Spleen (tissue), 11 donors: ENCODE data around the gene PPP1CC. TPM values are rescaled to one million over a fixed set of nuclear protein-coding genes. Genes with fewer than 3 reads are reported as not detected.

Experiments used
- DNase-seq: peaks from one replicate; pipeline ENCODE4 v3.0.0-alpha.2; 2020
- H3K27ac ChIP-seq, 8 donors: fragments of 200-600 bp; sonication (generic) in 7 of 8; 1 replicate in 4 of 8; 2 replicates in 4 of 8; pipeline versions ENCODE4 v1.5.0 to v1.8.0; 2016 to 2021; ENCODE audit warnings: inconsistent platforms in 4 of 8, mild to moderate bottlenecking in 4 of 8, moderate library complexity in 1 of 8
- H3K27me3 ChIP-seq, 7 donors: fragments of 200-600 bp; sonication (generic) in 6 of 7; replicated peaks in 1 of 7; 1 replicate in 4 of 7; 2 replicates in 3 of 7; pipeline versions ENCODE4 v1.5.0 to v1.8.0; 2016 to 2021; ENCODE audit warnings: inconsistent platforms in 3 of 7, mild to moderate bottlenecking in 1 of 7
- H3K36me3 ChIP-seq, 6 donors: fragments of 200-600 bp; sonication (generic) in 5 of 6; 1 replicate in 4 of 6; 2 replicates in 2 of 6; pipeline versions ENCODE4 v1.5.0 to v1.8.0; 2016 to 2021; ENCODE audit warnings: inconsistent platforms in 2 of 6
- H3K4me1 ChIP-seq, 6 donors: fragments of 200-600 bp; sonication (generic) in 5 of 6; 1 replicate in 3 of 6; 2 replicates in 3 of 6; pipeline versions ENCODE4 v1.5.0 to v1.8.0; 2016 to 2021; ENCODE audit warnings: inconsistent platforms in 3 of 6
- H3K4me3 ChIP-seq, 8 donors: fragments of 200-600 bp; sonication (generic) in 7 of 8; 1 replicate in 4 of 8; 2 replicates in 4 of 8; pipeline versions ENCODE4 v1.5.0 to v1.8.0; 2016 to 2021; ENCODE audit warnings: inconsistent platforms in 4 of 8, mild to moderate bottlenecking in 4 of 8, moderate library complexity in 2 of 8
- H3K9me3 ChIP-seq, 8 donors: fragments of 200-600 bp; sonication (generic) in 7 of 8; 1 replicate in 4 of 8; 2 replicates in 4 of 8; pipeline versions ENCODE4 v1.5.0 to v1.8.0; 2016 to 2021; ENCODE audit warnings: inconsistent platforms in 4 of 8
- CTCF ChIP-seq, 11 experiments: fragments of 200-600 bp in 7 of 11; fragments of 450-650 bp in 4 of 11; sonication (generic) in 4 of 11; IDR thresholded peaks in 8 of 11; conservative IDR thresholded peaks in 3 of 11; 1 replicate in 7 of 11; 2 replicates in 4 of 11; pipeline versions ENCODE4 v1.4.0 to v1.8.0; 2016 to 2021; ENCODE audit warnings: antibody characterized with exemption in 11 of 11, inconsistent platforms in 4 of 11, mild to moderate bottlenecking in 1 of 11
- POLR2A ChIP-seq, 3 donors: fragments of 450-650 bp; IDR thresholded peaks; one replicate each; pipeline ENCODE4 v1.5.1; 2017; ENCODE audit warnings: antibody characterized with exemption in 3 of 3, mild to moderate bottlenecking in 1 of 3
- POLR2AphosphoS5 ChIP-seq, 3 donors: sonication (generic); formaldehyde crosslinking; IDR thresholded peaks; one replicate each; pipeline ENCODE4 v1.5.1; 2017; ENCODE audit warnings: antibody characterized with exemption in 3 of 3
- WGBS, 5 donors: extraction: QIAGEN DNeasy Blood & Tissue Kit in 3 of 5; methylation state at CpG; one replicate each; pipeline versions ENCODE4 v1.1.5 to v1.1.7; 2013 to 2018; 5-methylcytosine and 5-hydroxymethylcytosine counted together
- intact Hi-C: fragments of 100-400 bp; cut with DNase I; formaldehyde crosslinking; loops from one replicate; pipeline ENCODE4 v1.15.0; 2023; ENCODE audit warnings: low total_unique reads
- polyA plus RNA-seq, 3 donors: library from polyadenylated mRNA; stranded (reverse); fragments of 200-250 nt; gene quantifications; one replicate each; pipeline ENCODE4 v1.2.1, GENCODE V29; 2013
- total RNA-seq, 7 donors: library from RNA; depleted of rRNA in 3 of 7; stranded (reverse); fragments of >200 nt in 3 of 7; fragmentation: NEBNext Ultra II Directional in 4 of 7; extraction: Animal tissue kit (Norgen Biotek cat#: 25700) in 4 of 7; gene quantifications; one replicate each; pipeline versions ENCODE4 v1.1.0 to v1.2.1, GENCODE V29; 2016 to 2021
- donor health status: healthy with polysubstance abuse.
- donor health status: DM: no; HTN: no; CAD: no; lungs with moderate emphysema.
- donor health status: DM: no; HTN: no; CAD: no.
- donor health status: Bipolar disorder and iron deficiency.
- donor health status: healthy.
- donor health status: DM: no; HTN: no; CAD: no.
- donor health status: DM: yes; HTN: yes; CAD: no.

Gene PPP1CC
- total and polyA plus RNA-seq, 10 donors: 74.8 to 173 (median 111) TPM

DNA sequence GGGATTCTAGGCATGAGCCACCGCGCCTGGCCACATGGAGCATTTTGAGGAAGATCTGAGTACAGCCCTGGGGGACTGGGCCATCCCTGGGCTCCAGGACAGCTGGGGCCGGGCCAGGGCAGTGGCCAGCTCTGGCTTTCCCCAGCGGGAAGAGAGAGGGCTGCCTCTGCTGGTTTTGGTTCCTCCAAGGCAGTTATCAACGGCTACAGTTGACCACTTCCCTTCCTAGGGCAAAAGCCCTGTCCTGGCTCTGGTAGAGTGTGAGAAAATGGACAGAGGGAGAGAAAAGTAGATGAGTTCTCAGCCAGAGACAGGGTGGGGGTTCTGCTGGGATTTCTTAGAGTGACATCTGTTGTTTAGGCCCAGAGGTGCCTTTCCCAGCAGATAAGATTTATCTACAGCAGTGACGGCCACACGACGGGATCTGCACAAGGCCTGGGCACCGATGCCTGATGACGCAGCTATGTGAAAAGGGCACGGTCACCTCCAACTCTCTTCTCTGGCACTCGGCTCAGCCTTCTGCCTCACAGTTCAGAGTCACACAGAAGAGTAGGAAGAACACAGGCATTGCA, 48.3 kb downstream of the PPP1CC start:
- peak; percentile 83 for DNase-seq

DNA sequence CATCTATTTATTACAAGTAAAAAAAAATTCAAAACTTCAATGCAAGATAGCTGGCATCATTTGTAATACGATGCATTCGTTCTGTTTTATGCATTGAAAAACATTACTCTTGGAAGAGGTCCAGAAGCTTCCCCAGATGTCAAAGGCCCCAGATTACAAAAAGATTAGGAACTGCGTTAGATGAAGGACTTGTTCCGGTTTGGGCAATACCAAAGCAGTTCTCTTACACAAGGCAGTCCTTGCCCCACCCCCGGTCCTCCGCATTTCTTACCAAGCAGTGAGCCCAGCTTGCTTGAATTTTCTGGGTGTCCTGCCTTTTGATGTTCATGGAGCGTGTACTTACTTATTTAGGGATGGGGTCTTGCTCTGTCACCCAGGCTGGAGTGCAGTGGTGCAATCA, 49.0 kb downstream of the PPP1CC start:
- WGBS, 5 donors: 31 to 43% (median 35%) methylated on average over 7 of the region's 7 CpGs
- Histone ChIP-seq H3K4me1 (peaks cover 27 to 99% (median 63%) of the 10 kb centered on the region in 6 donors), H3K36me3 (no peaks in the 10 kb centered on the region), H3K4me3 (peak overlapping the region in 1 of 8 donors; percentile 27), H3K27me3 (peaks cover 0 to 5% (median 0%) of the 10 kb centered on the region in 7 donors), H3K9me3 (no peaks in the 10 kb centered on the region), H3K27ac (peak overlapping the region; percentile 14 to 86 (median 68))
- no peak for TF ChIP-seq CTCF (IDR thresholded peaks at IDR 0.05 in 8 of 11, conservative IDR thresholded peaks at IDR 0.05 in 3 of 11)
- TF ChIP-seq POLR2AphosphoS5 (IDR thresholded peaks at IDR 0.05): peak in 1 of 3 donors; percentile 52
- DNase-seq: no peak
- intact Hi-C loops: loop anchor here (10.0 kb wide), 1 partner anchor 79 kb away; the partner anchor contains the start of gene TCTN1

More for the DNA sequence above, 48.3 kb downstream of the PPP1CC start:
- peaks cover 27 to 99% (median 63%) of the 10 kb centered on the region in 6 donors for H3K4me1 ChIP-seq
- H3K36me3 ChIP-seq: no peaks in the 10 kb centered on the region
- H3K27ac ChIP-seq: peak overlapping the region; percentile 14 to 86 (median 68)
- H3K27me3 ChIP-seq: no peaks in the 10 kb centered on the region
- intact Hi-C loops: loop anchor here (10.0 kb wide), 1 partner anchor 80 kb away; the partner anchor contains the start of gene TCTN1
- H3K9me3 ChIP-seq: no peaks in the 10 kb centered on the region
- H3K4me3 ChIP-seq: peak overlapping the region in 1 of 8 donors; percentile 27
- no peak for TF ChIP-seq POLR2A (IDR thresholded peaks at IDR 0.05)
- TF ChIP-seq POLR2AphosphoS5 (IDR thresholded peaks at IDR 0.05): peak in 2 of 3 donors; percentile 29 to 45
- TF ChIP-seq CTCF (IDR thresholded peaks at IDR 0.05 in 8 of 11, conservative IDR thresholded peaks at IDR 0.05 in 3 of 11): no peak
- 53 to 74% (median 70%) methylated on average over 9 to 12 of the region's 12 CpGs for WGBS, 5 donors

DNA sequence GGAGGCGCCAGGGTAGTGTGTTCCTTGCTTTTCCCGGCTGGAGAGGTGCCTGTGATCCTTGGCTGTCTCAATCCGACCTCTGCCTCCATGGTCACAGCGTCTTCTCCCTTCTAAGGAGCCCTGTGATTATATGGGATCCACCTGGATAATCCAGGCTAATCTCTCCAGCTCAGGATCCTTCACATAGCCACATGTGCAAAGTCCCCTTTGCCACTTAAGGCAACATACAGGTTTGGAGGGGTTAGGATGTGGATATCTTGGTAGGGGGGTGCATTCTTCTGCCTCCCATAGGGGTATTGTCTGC, 52.6 kb downstream of the PPP1CC start:
- Histone ChIP-seq H3K4me1 (peaks cover 22 to 100% (median 70%) of the 10 kb centered on the region in 6 donors), H3K4me3 (peak overlapping the region in 3 of 8 donors; percentile 78 to 83 (median 79)), H3K27ac (peak overlapping the region in 7 of 8 donors; percentile 78 to 94 (median 84)), H3K9me3 (no peaks in the 10 kb centered on the region), H3K27me3 (peaks cover 0 to 11% (median 0%) of the 10 kb centered on the region in 7 donors), H3K36me3 (peaks cover 0 to 12% (median 0%) of the 10 kb centered on the region in 6 donors)
- TF ChIP-seq POLR2A (IDR thresholded peaks at IDR 0.05): no peak
- TF ChIP-seq POLR2AphosphoS5 (IDR thresholded peaks at IDR 0.05): no peak
- TF ChIP-seq CTCF (IDR thresholded peaks at IDR 0.05 in 8 of 11, conservative IDR thresholded peaks at IDR 0.05 in 3 of 11): no peak
- no peak for DNase-seq
- WGBS, 5 donors: 61 to 72% (median 69%) methylated on average over 4 of the region's 4 CpGs
- intact Hi-C loops: loop anchor here (10.0 kb wide), 1 partner anchor 75 kb away; the partner anchor contains the start of gene TCTN1
